HG03060 (cell line): ENCODE data around the gene LMF2.
A peak's percentile ranks its signal among the peaks of the same experiment; 100 is the strongest.

ENCODE experiments used
- ATAC-seq: cut with Tn5 transposase; IDR thresholded peaks from one replicate; pipeline ENCODE4 v1.9.1; 2021; ENCODE audit warnings: low read depth, moderate number of reproducible peaks; ENCODE audit not compliant: unreplicated experiment

Gene LMF2

GRCh38 chr22:50483977-50484853, 23.3 kb downstream of the LMF2 start:
- ATAC-seq = no peak

DNA sequence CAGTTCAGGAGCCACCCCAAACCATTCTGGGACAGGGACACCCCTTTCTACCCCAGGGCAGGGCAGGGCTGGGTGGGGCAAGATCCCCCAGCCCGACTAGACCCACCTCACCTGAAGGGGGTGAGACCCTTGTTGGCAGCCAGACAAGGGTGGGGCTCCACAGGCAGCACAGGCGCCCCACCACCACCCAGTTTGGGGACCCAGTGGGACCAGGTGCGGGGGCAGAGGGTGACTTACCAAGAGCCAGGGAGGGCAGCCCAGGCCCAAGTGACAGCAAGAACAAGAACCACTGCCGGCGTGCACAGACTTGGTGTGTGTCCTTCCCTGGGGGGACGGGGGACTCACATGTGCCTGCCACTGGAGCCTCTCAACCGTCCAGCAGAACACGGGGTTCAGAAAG, 23.9 kb downstream of the LMF2 start:
- ATAC-seq = no peak

DNA sequence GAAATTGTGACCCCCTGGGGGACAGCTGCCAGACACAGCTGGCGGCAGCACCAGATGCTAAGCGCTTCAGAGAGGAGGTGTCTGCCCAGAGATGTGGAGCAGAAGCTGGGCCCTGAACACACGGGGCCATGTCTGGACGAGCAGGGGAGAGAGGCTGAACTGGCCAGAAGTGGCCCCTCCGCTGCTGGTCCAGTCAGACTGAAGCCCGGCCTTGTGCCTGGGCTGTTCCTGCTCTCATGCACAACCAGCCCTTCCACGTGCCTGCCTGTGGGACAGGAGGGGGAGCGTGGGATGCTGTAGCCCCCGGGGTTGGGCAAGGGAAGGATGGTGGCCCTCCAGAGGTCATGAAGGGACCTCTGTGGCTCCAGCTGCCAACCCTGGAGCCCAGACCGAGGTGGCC, 24.4 kb downstream of the LMF2 start:
- no peak for ATAC-seq

- no peak for ATAC-seq
These were observed 25.1 kb downstream of the LMF2 start for GRCh38 chr22:50482107-50483074.

DNA sequence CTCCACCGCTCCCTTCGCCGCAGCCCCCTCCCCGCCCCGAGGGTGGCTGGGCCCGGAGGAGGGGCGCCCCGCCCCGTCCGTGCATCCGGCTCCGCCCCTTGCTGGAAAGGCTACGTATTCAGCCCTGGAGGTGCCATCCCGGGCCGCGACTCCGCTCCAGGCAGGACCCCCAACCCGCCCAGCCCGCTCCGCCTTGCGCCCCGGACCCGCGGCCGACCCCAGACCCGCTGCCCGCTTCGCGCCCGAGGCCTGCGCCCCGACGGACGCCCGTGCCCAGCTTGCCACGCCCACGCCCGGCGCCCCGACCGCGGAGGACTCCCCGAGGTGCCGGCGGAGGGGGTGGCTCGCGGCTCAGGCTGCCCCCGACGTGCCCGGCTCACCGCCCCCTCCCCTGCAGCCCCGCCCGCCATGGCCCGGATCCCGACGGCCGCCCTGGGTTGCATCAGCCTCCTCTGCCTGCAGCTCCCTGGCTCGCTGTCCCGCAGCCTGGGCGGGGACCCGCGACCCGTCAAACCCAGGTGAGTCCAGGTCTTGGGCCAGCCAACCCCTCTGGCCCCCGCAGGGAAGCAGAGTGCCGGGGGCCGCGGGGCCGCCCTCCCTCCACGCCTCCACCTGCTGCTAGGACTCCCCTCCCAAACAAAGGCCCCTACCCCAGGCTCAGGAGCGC, 25.9 kb downstream of the LMF2 start, which contains the start of gene ADM2:
Gene ADM2 (plus strand): TSS at position 104 of the 667 bp plus-strand sequence. CDS start 305 bp downstream, at position 409.
- ATAC-seq = no peak

DNA sequence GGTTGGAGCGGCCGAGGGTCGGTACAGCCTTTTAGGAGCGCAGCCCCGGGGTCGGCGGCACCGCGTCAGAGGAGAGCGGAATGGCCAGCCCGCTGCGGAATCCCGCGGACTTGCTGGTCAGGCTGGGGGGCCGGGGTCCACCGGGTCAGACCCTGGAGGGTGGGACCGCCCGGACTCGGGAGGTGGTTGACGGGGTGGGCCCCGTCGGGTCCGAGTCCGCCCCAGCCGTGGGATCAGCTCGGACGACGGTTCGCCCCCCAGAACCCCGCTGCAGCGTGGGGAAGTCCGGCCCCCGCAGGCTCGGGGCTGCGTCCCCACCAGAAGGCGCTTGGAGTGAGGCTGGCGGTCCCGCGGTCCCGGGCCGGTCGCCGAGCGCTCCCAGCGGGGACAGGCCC, 26.5 kb downstream of the LMF2 start:
- ATAC-seq = no peak

DNA sequence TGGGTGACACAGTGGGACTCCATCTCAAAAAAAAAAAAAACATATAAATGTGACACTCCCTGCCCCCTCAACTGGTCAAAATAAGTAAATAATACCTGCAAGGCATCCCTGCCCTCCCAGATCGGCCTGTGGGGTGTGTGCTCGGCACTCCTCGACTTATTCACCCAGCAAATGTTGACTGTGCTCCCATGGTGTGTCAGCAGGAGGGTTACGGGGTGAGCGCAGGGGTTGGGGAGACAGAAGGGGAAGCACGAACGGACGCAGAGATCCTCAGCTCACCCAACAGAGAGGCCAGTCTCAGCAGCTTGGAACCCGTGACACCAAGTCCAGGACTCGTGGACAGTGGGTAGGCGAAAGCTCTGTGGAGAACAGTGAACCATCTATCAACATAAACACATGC, 27.8 kb downstream of the LMF2 start:
- no peak for ATAC-seq

DNA sequence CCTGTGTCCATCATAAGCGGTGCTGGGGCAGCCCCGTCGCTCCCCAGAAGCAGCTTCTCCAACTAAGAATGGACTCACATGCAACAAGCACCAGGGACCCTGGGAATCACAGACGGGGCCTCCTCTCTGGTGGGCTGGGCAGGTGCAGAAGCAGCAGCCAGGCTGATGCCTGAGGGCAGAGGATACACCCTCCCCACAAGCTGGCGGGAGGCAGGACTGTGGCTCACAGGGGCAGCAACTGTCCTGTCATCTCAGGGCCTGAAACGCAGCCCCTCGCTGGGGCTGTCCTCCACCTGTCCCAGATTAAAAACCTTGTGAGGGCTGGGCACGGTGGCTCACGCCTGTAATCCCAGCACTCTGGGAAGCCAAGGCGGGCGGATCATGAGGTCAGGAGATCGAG, 29.6 kb downstream of the LMF2 start:
- ATAC-seq = no peak

GRCh38 chr22:50476868-50477267, 30.6 kb downstream of the LMF2 start:
- ATAC-seq = no peak

GRCh38 chr22:50475652-50476002, 31.9 kb downstream of the LMF2 start:
- no peak for ATAC-seq

GRCh38 chr22:50474710-50475651, 32.5 kb downstream of the LMF2 start, which contains the start of gene SBF1:
Gene SBF1, minus strand, starts transcription at chr22:50475035. Its CDS starts 195 bp downstream, at chr22:50474840.
- no peak for ATAC-seq

- no peak for ATAC-seq
These were observed 33.4 kb downstream of the LMF2 start for GRCh38 chr22:50473855-50474671.

DNA sequence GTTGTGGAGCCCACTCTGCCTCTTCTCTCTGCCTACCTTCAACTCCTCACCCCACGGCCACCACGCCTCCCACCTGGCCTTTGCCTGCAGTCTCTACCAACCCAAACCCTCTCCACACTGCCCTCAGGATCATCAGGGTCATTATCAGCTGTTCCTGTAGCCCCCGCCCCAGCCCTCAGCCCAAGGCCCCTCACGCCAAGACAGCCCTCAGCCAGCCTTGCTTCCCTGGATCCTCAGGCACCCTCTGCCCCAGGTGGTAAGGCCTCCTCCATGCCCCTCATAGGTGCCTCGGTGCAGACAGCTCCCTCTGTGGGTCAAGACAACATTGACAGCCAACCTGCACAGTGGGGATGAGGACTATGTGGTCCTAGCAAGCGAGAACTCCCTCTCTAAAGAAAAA, 34.4 kb downstream of the LMF2 start:
- ATAC-seq = no peak

DNA sequence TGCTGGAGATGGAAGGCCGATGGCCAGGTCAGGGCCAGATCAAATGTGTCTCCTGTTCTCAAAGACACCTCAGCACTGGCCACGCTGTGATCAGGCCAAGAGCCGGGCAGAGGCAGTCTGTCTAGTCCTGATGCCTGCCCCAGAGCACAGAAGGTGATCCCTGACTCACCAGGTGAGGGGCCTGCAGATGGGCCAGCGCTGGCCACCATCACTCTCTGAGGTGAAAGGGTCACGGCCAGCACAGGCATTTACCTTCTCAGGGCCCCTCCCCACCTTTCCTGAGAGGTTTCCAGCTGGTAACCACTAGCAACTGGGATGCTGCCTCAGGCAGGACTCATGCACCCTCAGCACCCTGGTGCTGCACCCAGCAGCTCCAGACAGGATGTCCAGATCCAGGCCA, 35.5 kb downstream of the LMF2 start:
- no peak for ATAC-seq

- no peak for ATAC-seq
These were observed 36.2 kb downstream of the LMF2 start for GRCh38 chr22:50471197-50471847.

GRCh38 chr22:50470491-50470890, 37.0 kb downstream of the LMF2 start:
- ATAC-seq = no peak

GRCh38 chr22:50469377-50470305, 37.9 kb downstream of the LMF2 start:
- ATAC-seq = peak; percentile 39
